GM21737 (cell line): ENCODE results near the gene FAM204A.

Experiments
- ATAC-seq: cut with Tn5 transposase; IDR thresholded peaks from one replicate; pipeline ENCODE4 v1.9.1; 2021; ENCODE audit warnings: mild to moderate bottlenecking, moderate library complexity; ENCODE audit not compliant: unreplicated experiment

The FAM204A gene

GRCh38 chr10:118286051-118286838, 55.9 kb downstream of the FAM204A start:
- no peak for ATAC-seq

GRCh38 chr10:118282670-118283069, 59.5 kb downstream of the FAM204A start:
- no peak for ATAC-seq

GRCh38 chr10:118278649-118279048, 63.5 kb downstream of the FAM204A start:
- no peak for ATAC-seq

- no peak for ATAC-seq
Observed at GRCh38 chr10:118277871-118278270, 64.3 kb downstream of the FAM204A start.

GRCh38 chr10:118276727-118277126, 65.4 kb downstream of the FAM204A start:
- no peak for ATAC-seq

GRCh38 chr10:118276204-118276603, 65.9 kb downstream of the FAM204A start:
- ATAC-seq: no peak

GRCh38 chr10:118273662-118274061, 68.5 kb downstream of the FAM204A start:
- no peak for ATAC-seq

- no peak for ATAC-seq
Observed at GRCh38 chr10:118272767-118273166, 69.4 kb downstream of the FAM204A start.

GRCh38 chr10:118272149-118272721, 69.9 kb downstream of the FAM204A start:
- no peak for ATAC-seq

- no peak for ATAC-seq
Observed at GRCh38 chr10:118271671-118272070, 70.5 kb downstream of the FAM204A start.

GRCh38 chr10:118266098-118266748, 75.9 kb downstream of the FAM204A start:
- no peak for ATAC-seq

GRCh38 chr10:118264838-118265470, 77.2 kb downstream of the FAM204A start:
- no peak for ATAC-seq

GRCh38 chr10:118264252-118264651, 77.9 kb downstream of the FAM204A start:
- no peak for ATAC-seq

- ATAC-seq: no peak
Observed at GRCh38 chr10:118262538-118262937, 79.6 kb downstream of the FAM204A start.

GRCh38 chr10:118259288-118259906, 82.7 kb downstream of the FAM204A start:
- ATAC-seq: no peak

- ATAC-seq: no peak
Observed at GRCh38 chr10:118258285-118258684, 83.8 kb downstream of the FAM204A start.

GRCh38 chr10:118256825-118257570, 85.1 kb downstream of the FAM204A start:
- no peak for ATAC-seq

GRCh38 chr10:118256209-118256608, 85.9 kb downstream of the FAM204A start:
- no peak for ATAC-seq

- ATAC-seq: no peak
Observed at GRCh38 chr10:118255355-118255754, 86.8 kb downstream of the FAM204A start.

- ATAC-seq: no peak
Observed at GRCh38 chr10:118254654-118255053, 87.5 kb downstream of the FAM204A start.
